Naive thymus-derived CD4-positive, alpha-beta T cell (primary cell): ENCODE results near the gene CD93. TPM values are rescaled to one million over a fixed set of nuclear protein-coding genes. Genes with fewer than 3 reads are reported as not detected.

Experiments used
- ATAC-seq: fragments of 150-1000 bp; cut with Tn5 transposase; 2 replicates; pipeline ENCODE4 v1.10.0; 2021; ENCODE audit warnings: mild to moderate bottlenecking, moderate library complexity
- CTCF ChIA-PET: fragments of 350-600 bp; sonication (Branson Sonifier 250); formaldehyde crosslinking; loops from one replicate; lab custom pipeline; 2021; ENCODE audit warnings: antibody characterized with exemption; lab: Charles Lee
- POLR2A ChIA-PET: fragments of 350-600 bp; sonication (Branson Sonifier 250); formaldehyde crosslinking; loops from one replicate; lab custom pipeline; 2021; ENCODE audit warnings: antibody characterized with exemption, inconsistent platforms; lab: Charles Lee
- DNase-seq, 9 donors: peaks; one replicate each; pipeline versions ENCODE4 v3.0.0 to v3.0.0-alpha.2; 2020 to 2022; ENCODE audit warnings: mixed read lengths in 1 of 9
- H3K27ac ChIP-seq: one replicate; pipeline ENCODE4 v1.7.0; 2013; ENCODE audit warnings: mild to moderate bottlenecking, low read depth, low read length, moderate library complexity
- H3K27me3 ChIP-seq, 2 donors: one replicate each; pipeline ENCODE4 v1.7.0; 2013; ENCODE audit warnings: low read length in 2 of 2, mild to moderate bottlenecking in 2 of 2, moderate library complexity in 2 of 2; ENCODE audit not compliant: control insufficient read depth in 2 of 2, insufficient read depth in 2 of 2
- H3K36me3 ChIP-seq, 3 experiments: 1 replicate in 2 of 3; 2 replicates in 1 of 3; pipeline ENCODE4 v1.7.0; 2013; ENCODE audit warnings: low read length in 3 of 3, mild to moderate bottlenecking in 3 of 3, moderate library complexity in 1 of 3; ENCODE audit not compliant: insufficient read depth in 3 of 3, control insufficient read depth in 2 of 3
- H3K4me1 ChIP-seq, 2 donors: one replicate each; pipeline ENCODE4 v1.7.0; 2013; ENCODE audit warnings: low read length in 2 of 2, mild to moderate bottlenecking in 2 of 2, moderate library complexity in 1 of 2; ENCODE audit not compliant: control insufficient read depth in 2 of 2, insufficient read depth in 2 of 2
- H3K4me3 ChIP-seq: 2 replicates; pipeline ENCODE4 v1.7.0; 2013; ENCODE audit warnings: mild to moderate bottlenecking, low read length
- H3K9me3 ChIP-seq, 3 experiments: 1 replicate in 2 of 3; 2 replicates in 1 of 3; pipeline ENCODE4 v1.7.0; 2013; ENCODE audit warnings: low read length in 3 of 3; ENCODE audit not compliant: control insufficient read depth in 2 of 3
- H3K27ac Mint-ChIP-seq, 9 donors: one replicate each; pipeline ENCODE4 v1.8.0; 2020 to 2022; ENCODE audit warnings: mixed read lengths in 9 of 9, mild to moderate bottlenecking in 8 of 9, moderate library complexity in 5 of 9, inconsistent platforms in 2 of 9
- H3K27me3 Mint-ChIP-seq, 5 donors: one replicate each; pipeline ENCODE4 v1.8.0; 2021 to 2022; ENCODE audit warnings: mixed read lengths in 5 of 5, mild to moderate bottlenecking in 1 of 5
- H3K36me3 Mint-ChIP-seq, 5 donors: one replicate each; pipeline ENCODE4 v1.8.0; 2020 to 2022; ENCODE audit warnings: mixed read lengths in 5 of 5, mild to moderate bottlenecking in 3 of 5, inconsistent platforms in 1 of 5
- H3K4me1 Mint-ChIP-seq, 7 donors: one replicate each; pipeline ENCODE4 v1.8.0; 2020 to 2022; ENCODE audit warnings: mixed read lengths in 7 of 7, mild to moderate bottlenecking in 3 of 7, inconsistent platforms in 1 of 7
- H3K4me3 Mint-ChIP-seq, 10 donors: one replicate each; pipeline ENCODE4 v1.8.0; 2020 to 2022; ENCODE audit warnings: mild to moderate bottlenecking in 10 of 10, mixed read lengths in 10 of 10, moderate library complexity in 6 of 10, inconsistent platforms in 2 of 10
- H3K9me3 Mint-ChIP-seq, 11 donors: one replicate each; pipeline ENCODE4 v1.8.0; 2020 to 2022; ENCODE audit warnings: mixed read lengths in 11 of 11, mild to moderate bottlenecking in 4 of 11, inconsistent platforms in 1 of 11, moderate library complexity in 1 of 11
- intact Hi-C, 2 donors: fragments of 100-400 bp; cut with micrococcal nuclease; formaldehyde crosslinking; loops; one replicate each; pipeline ENCODE4 v1.15.1; 2023
- polyA plus RNA-seq, 2 donors: library from polyadenylated mRNA; unstranded; fragments of 300-500 nt; fragmentation: Illumina TruSeq; gene quantifications; one replicate each; pipeline ENCODE4 v1.2.3, GENCODE V29; 2021
- total RNA-seq, 6 experiments: library from RNA in 5 of 6; stranded (reverse) in 5 of 6; gene quantifications; 1 replicate in 5 of 6; 2 replicates in 1 of 6; pipeline ENCODE4 v1.2.3 and lab custom pipeline; 2021 to 2026

CD93 gene
- total and polyA plus RNA-seq, 7 experiments from 2014 or later, result 0.02 to 61.2 (median 2.6) TPM; not detected in 1

DNA sequence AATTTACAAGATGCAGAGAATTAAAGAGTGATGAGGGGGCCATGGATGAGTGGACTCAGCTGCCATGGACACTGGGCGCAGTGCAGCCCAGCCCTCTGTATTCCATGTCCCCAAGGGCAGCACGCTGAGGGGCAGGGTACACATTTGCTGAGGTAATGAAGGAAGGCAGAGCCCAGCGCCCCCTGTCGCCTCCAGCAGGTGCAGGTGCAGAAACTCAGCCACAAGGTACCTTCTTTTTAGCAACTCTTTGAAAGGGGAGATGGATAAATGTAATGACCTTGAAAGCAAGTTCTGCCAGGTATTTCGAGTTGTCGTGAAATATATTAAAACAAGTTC is 7.1 kb downstream of the CD93 start:
- no peaks in the 10 kb centered on the region for H3K4me1 ChIP-seq
- CTCF ChIA-PET, result no interaction called here
- no peaks in the 10 kb centered on the region for H3K36me3 ChIP-seq
- Mint-ChIP-seq H3K9me3 (no peaks in the 10 kb centered on the region), H3K27me3 (peaks cover 0 to 15% (median 0%) of the 10 kb centered on the region in 5 donors), H3K4me3 (no peak overlapping the region), H3K4me1 (peaks cover 0 to 11% (median 0%) of the 10 kb centered on the region in 7 donors), H3K36me3 (no peaks in the 10 kb centered on the region), H3K27ac (no peak overlapping the region)
- ATAC-seq (no peak), DNase-seq (no peak)
- no peaks in the 10 kb centered on the region for H3K27me3 ChIP-seq
- POLR2A ChIA-PET, result no interaction called here
- H3K4me3 ChIP-seq, result no peak overlapping the region
- H3K27ac ChIP-seq, result no peak overlapping the region
- no peaks in the 10 kb centered on the region for H3K9me3 ChIP-seq
- intact Hi-C loops, result no loop called here

DNA sequence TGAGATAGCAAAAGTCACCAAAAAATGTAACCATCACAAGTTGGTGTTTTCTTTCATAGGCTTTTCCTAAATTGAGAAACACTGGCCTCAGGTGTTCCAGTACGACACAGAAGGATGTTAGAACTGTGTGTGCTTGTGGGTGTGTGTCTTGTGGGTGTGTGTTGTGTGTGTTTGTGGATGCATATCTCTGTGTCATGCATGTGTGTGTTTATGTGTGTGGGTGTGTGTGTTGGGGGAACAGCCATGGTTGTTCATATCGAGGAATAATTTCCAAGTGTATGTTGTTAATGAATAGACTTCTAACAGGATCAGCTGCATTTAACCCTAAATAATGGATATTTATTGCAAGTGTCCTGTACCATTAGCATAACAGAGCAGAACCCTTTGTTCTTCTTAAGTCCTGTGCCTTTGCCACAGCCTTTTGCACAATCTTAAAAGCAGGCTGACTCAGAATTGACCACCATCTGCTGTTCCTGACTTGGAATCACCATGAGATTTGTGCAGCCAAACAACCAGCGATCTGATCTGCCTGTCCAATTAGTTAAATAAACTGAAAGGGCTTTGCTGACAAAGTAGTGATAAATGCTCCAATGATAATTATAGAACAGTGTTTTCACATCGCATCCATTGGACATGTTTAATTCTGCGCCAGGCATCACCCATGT is 7.6 kb downstream of the CD93 start:
- POLR2A ChIA-PET, result no interaction called here
- CTCF ChIA-PET, result no interaction called here
- H3K27ac ChIP-seq, result no peak overlapping the region
- Mint-ChIP-seq H3K36me3 (no peaks in the 10 kb centered on the region), H3K4me3 (no peak overlapping the region), H3K27me3 (peaks cover 0 to 15% (median 0%) of the 10 kb centered on the region in 5 donors), H3K9me3 (no peaks in the 10 kb centered on the region), H3K27ac (no peak overlapping the region), H3K4me1 (peaks cover 0 to 11% (median 0%) of the 10 kb centered on the region in 7 donors)
- H3K27me3 ChIP-seq, result no peaks in the 10 kb centered on the region
- DNase-seq (no peak), ATAC-seq (no peak)
- intact Hi-C loops, result loop anchor here in 1 of 2 donors (1.0 kb wide), 1 partner anchor 32 kb away; no protein-coding TSS in a partner anchor
- no peaks in the 10 kb centered on the region for H3K4me1 ChIP-seq
- H3K4me3 ChIP-seq, result no peak overlapping the region
- no peaks in the 10 kb centered on the region for H3K36me3 ChIP-seq
- H3K9me3 ChIP-seq, result no peaks in the 10 kb centered on the region

DNA sequence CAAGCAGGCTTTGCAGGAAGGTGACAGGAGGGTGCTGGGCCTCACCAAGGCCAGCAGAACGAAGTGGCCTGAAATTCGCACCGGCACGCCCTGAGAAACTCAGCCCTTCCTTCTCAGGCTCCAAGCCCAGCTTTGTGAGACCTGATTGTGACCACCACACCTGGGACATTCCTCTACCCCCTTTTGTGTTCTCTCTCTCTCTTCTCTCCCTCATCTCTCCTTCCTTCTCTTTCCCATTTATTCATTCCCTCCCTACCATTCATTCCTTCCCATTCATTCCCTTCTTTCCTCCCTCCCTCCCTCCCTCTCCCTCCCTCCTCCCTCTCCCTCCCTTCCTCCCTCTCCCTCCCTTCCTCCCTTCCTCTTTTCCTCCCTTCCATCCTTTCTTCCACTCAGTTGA is 8.8 kb downstream of the CD93 start:
- no peaks in the 10 kb centered on the region for H3K36me3 ChIP-seq
- H3K27me3 ChIP-seq, result no peaks in the 10 kb centered on the region
- Mint-ChIP-seq H3K4me3 (no peak overlapping the region), H3K9me3 (no peaks in the 10 kb centered on the region), H3K36me3 (no peaks in the 10 kb centered on the region), H3K4me1 (peaks cover 0 to 4% (median 0%) of the 10 kb centered on the region in 7 donors), H3K27ac (no peak overlapping the region), H3K27me3 (peaks cover 0 to 15% (median 0%) of the 10 kb centered on the region in 5 donors)
- H3K4me3 ChIP-seq, result no peak overlapping the region
- CTCF ChIA-PET, result no interaction called here
- intact Hi-C loops, result no loop called here
- no peak overlapping the region for H3K27ac ChIP-seq
- H3K4me1 ChIP-seq, result no peaks in the 10 kb centered on the region
- ATAC-seq (no peak), DNase-seq (no peak)
- no peaks in the 10 kb centered on the region for H3K9me3 ChIP-seq
- POLR2A ChIA-PET, result no interaction called here

DNA sequence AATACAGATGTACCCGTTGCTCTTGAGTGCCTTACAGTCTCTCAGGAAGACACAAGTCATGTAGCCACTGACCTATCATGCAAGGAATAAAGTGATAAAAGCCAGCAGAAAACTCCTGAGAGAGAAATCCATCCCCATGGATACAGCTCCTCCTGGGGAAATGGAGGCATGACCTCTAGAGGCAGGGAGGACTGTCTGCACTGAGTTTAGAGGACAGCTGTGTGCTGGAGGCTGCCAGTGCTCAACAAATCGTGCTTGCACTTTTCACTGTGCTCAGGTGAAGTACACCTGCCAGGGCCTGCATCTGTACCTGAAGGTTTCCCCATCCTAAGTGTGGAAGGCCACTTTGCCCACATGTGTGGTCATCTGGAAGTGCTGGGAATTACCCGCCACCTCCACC is 12.1 kb downstream of the CD93 start:
- Histone ChIP-seq H3K4me1 (no peaks in the 10 kb centered on the region), H3K4me3 (no peak overlapping the region), H3K27ac (no peak overlapping the region), H3K27me3 (no peaks in the 10 kb centered on the region), H3K36me3 (no peaks in the 10 kb centered on the region), H3K9me3 (no peaks in the 10 kb centered on the region)
- ChIA-PET CTCF (no interaction called here), POLR2A (no interaction called here)
- ATAC-seq (no peak), DNase-seq (no peak)
- H3K4me1 Mint-ChIP-seq, result no peaks in the 10 kb centered on the region
- H3K36me3 Mint-ChIP-seq, result no peaks in the 10 kb centered on the region
- no peak overlapping the region for H3K4me3 Mint-ChIP-seq
- peaks cover 0 to 14% (median 0%) of the 10 kb centered on the region in 5 donors for H3K27me3 Mint-ChIP-seq
- no peak overlapping the region for H3K27ac Mint-ChIP-seq
- H3K9me3 Mint-ChIP-seq, result no peaks in the 10 kb centered on the region
- intact Hi-C loops, result no loop called here

DNA sequence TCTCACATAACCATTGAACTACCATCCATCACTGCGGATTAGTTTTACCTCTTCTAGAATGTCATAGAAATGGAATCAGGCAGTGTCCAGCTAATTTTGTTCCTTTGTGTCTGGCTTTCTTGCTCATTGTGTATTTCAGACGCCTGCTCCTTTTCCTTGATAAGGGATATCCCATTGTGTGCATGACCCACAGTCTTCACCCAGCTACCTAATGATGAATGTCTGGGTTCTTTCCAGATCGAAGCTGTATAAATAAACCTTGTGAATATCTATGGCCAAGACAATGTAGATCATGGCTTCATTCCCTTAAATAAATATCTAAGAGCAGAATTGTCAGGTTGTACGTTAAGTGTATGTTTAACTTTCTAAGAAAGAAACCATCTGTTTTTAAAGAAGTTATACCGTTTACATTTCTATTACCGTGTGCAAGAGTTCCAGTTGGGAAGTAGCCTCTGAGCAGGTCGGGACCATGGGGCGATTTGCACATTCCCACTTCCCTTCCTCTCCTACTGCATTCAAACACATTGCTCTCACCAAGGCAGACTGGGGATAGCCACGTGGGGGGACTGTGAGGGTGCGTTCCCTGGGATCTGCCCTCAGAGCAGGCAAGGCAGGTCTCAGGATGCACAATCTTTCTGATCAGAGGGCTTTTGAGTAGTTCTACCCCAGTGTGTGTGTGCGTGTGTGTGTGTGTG is 13.1 kb downstream of the CD93 start:
- Mint-ChIP-seq H3K36me3 (no peaks in the 10 kb centered on the region), H3K4me3 (no peak overlapping the region), H3K4me1 (no peaks in the 10 kb centered on the region), H3K9me3 (no peaks in the 10 kb centered on the region), H3K27me3 (peaks cover 0 to 9% (median 0%) of the 10 kb centered on the region in 5 donors), H3K27ac (no peak overlapping the region)
- no peaks in the 10 kb centered on the region for H3K9me3 ChIP-seq
- no peak for DNase-seq
- CTCF ChIA-PET, result no interaction called here
- ATAC-seq, result no peak
- H3K27ac ChIP-seq, result no peak overlapping the region
- POLR2A ChIA-PET, result no interaction called here
- intact Hi-C loops, result no loop called here
- no peaks in the 10 kb centered on the region for H3K4me1 ChIP-seq
- no peaks in the 10 kb centered on the region for H3K27me3 ChIP-seq
- no peaks in the 10 kb centered on the region for H3K36me3 ChIP-seq
- no peak overlapping the region for H3K4me3 ChIP-seq

DNA sequence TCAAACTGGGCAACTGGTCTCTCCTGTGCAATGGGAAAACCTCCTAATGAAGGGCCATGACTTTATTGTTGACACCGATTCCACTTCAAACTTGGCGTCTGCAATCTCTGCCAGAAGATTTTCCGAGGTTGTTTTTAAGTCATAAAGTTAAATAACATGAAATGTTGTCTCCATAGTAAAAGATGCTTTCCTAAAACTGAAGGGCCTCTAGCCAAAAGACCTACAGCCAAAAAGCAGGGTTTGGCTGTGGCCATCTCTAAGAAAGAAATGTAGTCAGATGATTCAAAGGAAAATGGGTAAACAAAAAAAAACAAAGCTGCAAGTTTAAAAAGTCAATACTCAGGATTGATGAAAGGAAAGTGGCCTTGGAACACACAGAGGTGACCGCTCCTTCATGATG is 14.1 kb downstream of the CD93 start:
- ChIA-PET POLR2A (no interaction called here), CTCF (no interaction called here)
- H3K27ac ChIP-seq, result no peak overlapping the region
- Mint-ChIP-seq H3K27ac (no peak overlapping the region), H3K4me1 (no peaks in the 10 kb centered on the region), H3K27me3 (peaks cover 0 to 7% (median 2%) of the 10 kb centered on the region in 5 donors), H3K9me3 (peaks cover 0 to 1% (median 0%) of the 10 kb centered on the region in 11 donors), H3K36me3 (no peaks in the 10 kb centered on the region), H3K4me3 (no peak overlapping the region)
- no peak for DNase-seq
- H3K27me3 ChIP-seq, result no peaks in the 10 kb centered on the region
- no peak for ATAC-seq
- H3K36me3 ChIP-seq, result no peaks in the 10 kb centered on the region
- H3K4me3 ChIP-seq, result no peak overlapping the region
- H3K9me3 ChIP-seq, result no peaks in the 10 kb centered on the region
- intact Hi-C loops, result no loop called here
- no peaks in the 10 kb centered on the region for H3K4me1 ChIP-seq

DNA sequence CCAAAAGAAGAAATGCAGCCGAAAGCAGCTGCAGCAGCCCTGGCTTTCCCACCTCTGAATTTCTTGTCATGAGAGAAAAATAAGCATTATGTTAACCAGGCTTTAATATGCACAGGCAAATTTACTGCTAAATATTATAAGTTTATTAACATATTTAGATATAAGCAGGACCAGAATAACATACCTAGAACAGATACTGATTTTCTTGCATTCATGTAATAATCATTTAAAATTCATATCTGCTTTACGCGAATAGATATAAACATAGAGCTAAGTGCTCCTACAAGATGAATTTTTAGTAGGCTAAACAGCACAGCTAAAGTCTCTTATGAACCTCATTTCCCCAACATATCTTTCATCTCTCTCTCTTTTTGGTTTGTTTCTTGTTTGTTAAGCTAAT is 14.7 kb downstream of the CD93 start:
- Histone ChIP-seq H3K27me3 (no peaks in the 10 kb centered on the region), H3K27ac (no peak overlapping the region), H3K36me3 (no peaks in the 10 kb centered on the region), H3K4me1 (no peaks in the 10 kb centered on the region), H3K4me3 (no peak overlapping the region), H3K9me3 (no peaks in the 10 kb centered on the region)
- POLR2A ChIA-PET, result no interaction called here
- no peak for ATAC-seq
- H3K9me3 Mint-ChIP-seq, result peaks cover 0 to 1% (median 0%) of the 10 kb centered on the region in 11 donors
- intact Hi-C loops, result no loop called here
- no peaks in the 10 kb centered on the region for H3K36me3 Mint-ChIP-seq
- H3K4me1 Mint-ChIP-seq, result no peaks in the 10 kb centered on the region
- DNase-seq, result no peak
- CTCF ChIA-PET, result no interaction called here
- H3K27me3 Mint-ChIP-seq, result peaks cover 0 to 7% (median 0%) of the 10 kb centered on the region in 5 donors
- H3K27ac Mint-ChIP-seq, result no peak overlapping the region
- no peak overlapping the region for H3K4me3 Mint-ChIP-seq
